GM12865 (cell line): ENCODE results near the gene NSUN7.

ENCODE experiments used
- DNase-seq: peaks from one replicate; pipeline ENCODE4 v3.0.0; 2010; ENCODE audit warnings: low read depth
- H3K4me3 ChIP-seq: 2 replicates; pipeline ENCODE4 v1.5.1; 2011; ENCODE audit warnings: mild to moderate bottlenecking, low read depth, low read length, control low read depth
- TF ChIP-seq, protein P1 (sequence below): IDR thresholded peaks from 2 replicates; pipeline ENCODE4 v1.5.1; 2011; ENCODE audit warnings: low read length, control low read depth, low read depth, inconsistent platforms; ENCODE audit not compliant: insufficient read depth; ENCODE audit errors: missing control alignments

The NSUN7 gene

DNA sequence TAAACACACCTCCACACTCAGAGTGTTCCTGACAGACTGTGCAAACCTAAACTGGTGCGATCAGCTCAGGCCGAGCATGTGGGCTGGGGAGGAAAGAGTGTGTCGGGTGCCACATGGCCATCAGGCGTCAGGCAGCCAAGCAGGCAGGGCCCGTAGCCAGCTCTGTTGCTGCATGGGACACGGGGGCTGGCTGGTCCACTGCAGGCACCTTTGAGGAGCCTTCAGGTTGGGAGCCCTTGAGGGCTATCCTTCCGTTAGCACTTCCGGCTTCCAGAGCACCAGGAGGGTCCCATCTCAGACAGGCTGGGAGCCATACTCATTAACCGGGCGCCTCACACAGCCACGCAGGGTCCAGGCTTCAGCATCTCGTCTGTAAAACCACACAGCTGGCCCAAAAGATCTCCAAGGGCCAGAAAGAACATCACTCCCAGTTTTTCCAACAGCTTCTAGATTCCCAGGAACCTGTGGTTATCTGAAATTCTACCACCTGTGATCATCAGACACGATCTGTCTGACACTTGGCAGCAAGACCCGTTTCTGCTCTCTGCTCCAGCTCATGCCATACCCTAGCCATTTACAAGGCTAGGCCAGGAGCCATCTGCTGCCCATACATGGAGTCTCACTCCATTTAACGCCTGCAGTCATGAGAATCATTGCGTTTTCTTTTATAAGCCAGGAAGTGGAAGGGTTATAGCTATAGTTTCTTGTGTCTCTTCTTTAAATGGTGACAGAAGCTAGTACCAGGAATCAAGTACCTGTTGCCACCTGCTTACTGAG is 87.5 kb downstream of the NSUN7 start:
- no peak overlapping the region for H3K4me3 ChIP-seq
- TF ChIP-seq, protein P1, sequence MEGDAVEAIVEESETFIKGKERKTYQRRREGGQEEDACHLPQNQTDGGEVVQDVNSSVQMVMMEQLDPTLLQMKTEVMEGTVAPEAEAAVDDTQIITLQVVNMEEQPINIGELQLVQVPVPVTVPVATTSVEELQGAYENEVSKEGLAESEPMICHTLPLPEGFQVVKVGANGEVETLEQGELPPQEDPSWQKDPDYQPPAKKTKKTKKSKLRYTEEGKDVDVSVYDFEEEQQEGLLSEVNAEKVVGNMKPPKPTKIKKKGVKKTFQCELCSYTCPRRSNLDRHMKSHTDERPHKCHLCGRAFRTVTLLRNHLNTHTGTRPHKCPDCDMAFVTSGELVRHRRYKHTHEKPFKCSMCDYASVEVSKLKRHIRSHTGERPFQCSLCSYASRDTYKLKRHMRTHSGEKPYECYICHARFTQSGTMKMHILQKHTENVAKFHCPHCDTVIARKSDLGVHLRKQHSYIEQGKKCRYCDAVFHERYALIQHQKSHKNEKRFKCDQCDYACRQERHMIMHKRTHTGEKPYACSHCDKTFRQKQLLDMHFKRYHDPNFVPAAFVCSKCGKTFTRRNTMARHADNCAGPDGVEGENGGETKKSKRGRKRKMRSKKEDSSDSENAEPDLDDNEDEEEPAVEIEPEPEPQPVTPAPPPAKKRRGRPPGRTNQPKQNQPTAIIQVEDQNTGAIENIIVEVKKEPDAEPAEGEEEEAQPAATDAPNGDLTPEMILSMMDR: no peak
- no peak for DNase-seq

DNA sequence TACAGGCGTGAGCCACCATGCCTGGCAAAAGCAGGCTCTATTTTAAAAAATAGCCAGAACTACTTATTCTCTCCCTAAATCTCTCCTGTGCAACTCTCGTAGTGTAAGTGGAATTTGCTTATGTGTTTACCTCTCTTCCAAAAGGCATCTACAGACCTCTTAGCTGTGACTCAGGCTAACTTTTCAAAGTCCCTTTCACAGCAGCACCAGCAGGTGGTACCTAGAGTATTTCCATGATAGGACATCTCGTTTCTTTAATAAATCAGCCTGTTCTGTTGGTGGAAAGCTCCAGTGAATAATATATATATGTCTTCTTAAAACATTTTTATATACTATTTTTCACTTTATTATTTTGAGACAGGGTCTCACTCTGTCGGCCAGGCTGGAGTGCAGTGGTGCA is 89.0 kb downstream of the NSUN7 start:
- no peak for DNase-seq
- no peak overlapping the region for H3K4me3 ChIP-seq
- TF ChIP-seq, protein P1: peak; percentile 16

DNA sequence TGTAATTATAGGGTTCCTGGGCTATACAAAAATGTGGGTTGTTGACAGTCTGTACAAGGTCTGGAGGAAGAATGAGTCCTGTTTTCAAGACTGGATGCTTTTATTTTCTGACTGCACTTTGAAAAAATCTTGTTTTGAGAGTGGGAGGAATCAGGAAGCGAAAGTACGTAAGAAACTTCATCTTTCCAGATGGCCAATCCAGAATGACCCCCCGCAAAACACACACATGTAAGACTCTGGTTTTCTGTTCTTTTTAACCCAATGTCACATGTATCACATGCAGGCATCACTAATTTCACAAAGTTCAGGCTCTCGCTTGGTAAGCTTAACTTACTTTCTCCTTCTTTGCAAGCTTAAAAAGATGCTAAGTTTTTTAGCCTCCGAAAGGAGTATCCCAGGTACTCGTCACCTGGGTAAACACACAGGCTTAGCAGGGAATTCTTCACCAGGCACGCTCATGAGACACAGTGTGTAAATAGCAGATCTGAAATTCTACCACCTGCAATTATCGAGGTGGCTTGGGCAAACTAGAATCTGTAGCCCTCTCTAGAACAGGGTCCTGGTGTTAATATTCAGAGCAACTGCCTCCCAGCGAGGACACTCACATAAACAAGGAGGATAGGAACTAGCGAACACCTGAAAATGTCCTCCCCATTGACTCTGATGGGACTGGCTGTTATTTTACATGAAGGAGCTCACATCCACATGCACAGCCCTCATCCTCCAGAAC is 90.7 kb downstream of the NSUN7 start:
- peak; percentile 69 for DNase-seq
- H3K4me3 ChIP-seq: no peak overlapping the region
- TF ChIP-seq, protein P1: no peak

DNA sequence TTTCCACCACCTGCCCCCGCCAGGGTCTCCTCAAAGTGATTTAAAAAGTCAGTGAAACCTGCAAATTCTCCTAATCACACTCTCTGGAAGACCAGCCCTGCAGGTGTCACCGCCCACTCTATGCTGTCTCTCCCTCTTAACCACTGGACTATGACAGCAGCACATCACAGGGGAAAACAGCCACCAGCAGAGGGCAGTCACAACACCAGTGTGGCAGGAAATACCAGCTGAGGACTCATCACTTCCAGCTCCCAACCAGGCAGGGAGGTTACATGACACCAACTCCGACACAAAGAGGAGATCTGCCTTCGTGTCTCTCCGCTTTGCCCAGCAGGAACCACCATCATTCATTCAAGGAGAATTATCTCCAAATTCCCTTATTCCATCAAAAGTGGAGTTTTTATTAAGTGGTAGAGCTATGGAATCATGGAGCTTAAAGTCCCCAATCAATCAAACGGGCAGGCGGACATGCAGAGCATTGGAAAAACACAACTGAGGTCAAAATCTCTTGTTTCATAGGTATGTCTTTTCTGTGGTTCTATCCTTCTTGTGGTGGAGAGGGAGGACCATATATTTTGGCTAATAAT is 91.3 kb downstream of the NSUN7 start:
- no peak overlapping the region for H3K4me3 ChIP-seq
- TF ChIP-seq, protein P1: peak; percentile 78
- peak; percentile 85 for DNase-seq

DNA sequence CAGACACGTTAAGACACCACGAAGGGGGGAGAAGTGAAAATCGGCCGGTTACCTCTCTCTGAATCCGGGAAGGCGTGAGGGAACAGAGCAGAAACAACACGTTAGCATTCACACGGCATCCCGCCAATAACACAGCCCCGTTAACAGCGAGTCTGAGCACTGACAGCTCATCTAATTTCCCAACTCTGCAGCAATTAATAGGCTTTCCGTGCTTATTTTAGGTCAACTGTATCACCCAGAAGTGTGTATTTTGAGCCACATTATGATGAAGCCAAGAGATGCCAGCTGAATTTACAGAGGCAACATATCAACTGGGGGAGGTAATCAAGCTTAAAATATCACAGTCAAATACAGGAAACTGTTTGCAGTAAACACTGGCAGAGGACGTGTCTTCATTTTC is 92.6 kb downstream of the NSUN7 start:
- H3K4me3 ChIP-seq: no peak overlapping the region
- TF ChIP-seq, protein P1: no peak
- DNase-seq: no peak

DNA sequence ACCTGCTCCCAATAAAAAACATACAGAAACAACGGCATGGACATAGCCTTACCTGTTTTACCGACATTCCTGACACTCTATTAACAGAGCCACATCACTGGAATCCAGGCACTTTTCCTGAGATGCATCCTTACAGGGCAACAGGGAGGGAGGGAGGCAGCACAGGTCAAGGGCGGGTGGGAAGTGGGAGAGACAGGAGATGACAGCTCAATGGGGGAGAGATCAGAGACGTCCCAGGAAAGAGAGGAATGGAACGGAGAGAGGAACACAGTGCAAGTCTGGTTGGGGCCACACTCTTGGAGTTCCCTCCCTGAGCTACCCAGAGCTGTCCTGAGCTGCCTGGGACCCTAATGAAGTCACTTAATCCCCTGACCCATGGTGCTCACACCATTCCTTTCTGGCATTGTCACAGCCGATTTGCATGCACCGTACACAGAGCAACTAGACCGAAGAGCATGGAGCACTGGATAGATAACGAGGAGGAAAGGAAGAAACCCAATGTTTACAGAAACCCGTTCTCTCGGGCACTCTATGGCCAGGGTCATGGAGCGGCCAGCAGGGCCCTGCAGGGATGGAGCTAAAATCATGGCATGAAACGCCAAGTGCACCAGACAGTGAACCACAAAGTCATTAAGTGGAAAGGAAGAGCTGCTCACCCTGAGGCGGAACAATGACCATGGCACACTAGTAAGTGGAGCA is 93.1 kb downstream of the NSUN7 start:
- no peak overlapping the region for H3K4me3 ChIP-seq
- no peak for DNase-seq

More for the DNA sequence above, 93.1 kb downstream of the NSUN7 start:
- TF ChIP-seq, protein P1: no peak
